ENCODE data around the gene A2M. TPM values are rescaled to one million over a fixed set of nuclear protein-coding genes. Genes with fewer than 3 reads are reported as not detected.

A2M gene
- total and polyA plus RNA-seq, 9 donors: 233 to 347 (median 306) TPM

DNA sequence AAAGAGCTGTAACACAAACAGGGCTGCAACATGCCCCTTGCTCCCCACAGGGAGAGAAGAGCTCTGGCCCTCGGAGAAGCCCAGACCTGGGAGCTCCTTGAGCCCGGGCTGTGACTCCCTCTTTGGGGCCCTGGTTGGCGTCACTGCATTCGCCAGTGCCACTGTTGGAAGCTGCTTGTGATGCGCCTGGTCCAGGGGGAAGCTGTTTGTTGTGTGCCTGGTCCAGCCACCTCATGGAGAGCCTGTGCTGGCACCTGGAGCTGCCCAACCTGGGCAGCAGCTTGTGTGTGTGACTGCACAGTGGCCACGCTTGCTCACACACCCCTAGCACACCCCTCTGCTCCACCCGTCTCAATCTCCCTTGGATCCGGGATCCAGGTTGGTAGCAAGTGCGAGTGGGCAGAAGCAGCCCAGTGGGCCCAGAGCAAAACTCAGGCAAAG is 49.5 kb downstream of the A2M start:
- Histone ChIP-seq H3K9me3 (replicated peaks; ENCODE audit: control insufficient read depth, low read depth, low read length) (no peaks in the 10 kb centered on the region), H3K27ac (ENCODE audit: low read length) (no peak overlapping the region), H3K27me3 (ENCODE audit: control insufficient read depth, insufficient read depth, low read length) (no peaks in the 10 kb centered on the region), H3K4me3 (ENCODE audit: low read length) (no peak overlapping the region), H3K36me3 (ENCODE audit: control insufficient read depth, insufficient read depth, low read length) (no peaks in the 10 kb centered on the region), H3K4me1 (ENCODE audit: control insufficient read depth, insufficient read depth, low read length) (peaks cover 3% of the 10 kb centered on the region)
- no peak for DNase-seq
- 93% methylated on average over 9 of the region's 9 CpGs for WGBS (ENCODE audit: insufficient coverage)

DNA sequence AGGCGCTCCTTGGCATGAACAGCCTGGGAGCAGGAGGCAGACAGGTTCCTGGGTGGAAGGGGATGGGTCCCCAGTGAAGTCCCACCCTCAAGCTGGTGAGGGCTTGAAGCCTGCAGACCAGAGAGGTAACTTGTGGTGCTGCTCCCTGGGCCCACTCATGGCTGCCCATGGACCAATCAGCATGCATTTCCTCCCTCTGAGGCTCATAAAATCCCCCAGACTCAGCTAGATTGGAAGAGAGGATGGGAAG is 50.2 kb downstream of the A2M start:
- Histone ChIP-seq H3K27me3 (ENCODE audit: control insufficient read depth, insufficient read depth, low read length) (no peaks in the 10 kb centered on the region), H3K4me3 (ENCODE audit: low read length) (peak overlapping the region; percentile 87), H3K36me3 (ENCODE audit: control insufficient read depth, insufficient read depth, low read length) (no peaks in the 10 kb centered on the region), H3K27ac (ENCODE audit: low read length) (no peak overlapping the region), H3K9me3 (replicated peaks; ENCODE audit: control insufficient read depth, low read depth, low read length) (no peaks in the 10 kb centered on the region), H3K4me1 (ENCODE audit: control insufficient read depth, insufficient read depth, low read length) (peaks cover 3% of the 10 kb centered on the region)
- WGBS (ENCODE audit: insufficient coverage): no CpG with 5 or more reads among the region's 1 CpG
- DNase-seq: no peak

DNA sequence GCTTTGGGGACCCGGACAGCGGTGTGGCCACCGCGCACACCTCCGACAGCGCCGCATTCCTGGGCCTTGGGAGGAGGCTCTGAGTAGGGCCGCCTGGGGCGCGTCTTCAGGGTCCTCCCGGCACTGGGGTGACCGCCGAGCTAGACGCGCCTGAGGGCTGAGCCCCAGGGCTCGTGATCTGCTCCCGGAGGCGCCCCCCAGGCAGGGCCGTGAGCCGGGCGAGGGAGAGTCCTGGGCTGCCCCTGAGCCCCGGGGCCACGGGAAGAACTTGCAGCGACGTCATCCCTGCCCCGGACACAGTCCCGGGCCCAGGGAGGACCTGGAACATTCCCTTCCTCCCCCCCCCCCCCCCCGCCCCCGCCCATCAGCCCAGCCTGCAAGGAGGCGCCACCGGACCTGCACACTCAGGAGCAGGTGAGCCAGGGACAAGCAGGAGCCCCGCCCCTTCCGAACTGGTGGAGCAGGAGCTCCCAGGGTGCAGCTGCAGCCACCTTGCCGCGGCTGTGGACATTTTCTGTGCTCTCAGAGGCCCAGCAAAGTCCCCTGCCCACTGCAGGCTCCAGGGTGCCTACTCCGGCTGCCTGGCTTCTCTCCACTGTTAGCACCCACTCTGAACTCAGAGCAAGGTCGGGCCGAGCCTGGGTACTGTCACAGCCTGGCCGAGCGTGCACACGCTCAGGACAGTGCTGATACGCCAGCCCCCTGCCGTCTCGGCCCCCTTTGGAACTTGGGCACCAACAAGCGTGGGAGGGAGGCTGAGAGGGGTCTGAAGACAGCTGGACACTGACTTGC is 50.7 kb downstream of the A2M start:
- 24% methylated on average over 41 of the region's 45 CpGs for whole genome bisulfite sequencing (ENCODE audit: insufficient coverage)
- Histone ChIP-seq H3K9me3 (replicated peaks; ENCODE audit: control insufficient read depth, low read depth, low read length) (no peaks in the 10 kb centered on the region), H3K4me3 (ENCODE audit: low read length) (peak overlapping the region; percentile 87), H3K27me3 (ENCODE audit: control insufficient read depth, insufficient read depth, low read length) (no peaks in the 10 kb centered on the region), H3K36me3 (ENCODE audit: control insufficient read depth, insufficient read depth, low read length) (no peaks in the 10 kb centered on the region), H3K4me1 (ENCODE audit: control insufficient read depth, insufficient read depth, low read length) (peaks cover 3% of the 10 kb centered on the region), H3K27ac (ENCODE audit: low read length) (peak overlapping the region; percentile 69)
- DNase-seq: peak; percentile 87

DNA sequence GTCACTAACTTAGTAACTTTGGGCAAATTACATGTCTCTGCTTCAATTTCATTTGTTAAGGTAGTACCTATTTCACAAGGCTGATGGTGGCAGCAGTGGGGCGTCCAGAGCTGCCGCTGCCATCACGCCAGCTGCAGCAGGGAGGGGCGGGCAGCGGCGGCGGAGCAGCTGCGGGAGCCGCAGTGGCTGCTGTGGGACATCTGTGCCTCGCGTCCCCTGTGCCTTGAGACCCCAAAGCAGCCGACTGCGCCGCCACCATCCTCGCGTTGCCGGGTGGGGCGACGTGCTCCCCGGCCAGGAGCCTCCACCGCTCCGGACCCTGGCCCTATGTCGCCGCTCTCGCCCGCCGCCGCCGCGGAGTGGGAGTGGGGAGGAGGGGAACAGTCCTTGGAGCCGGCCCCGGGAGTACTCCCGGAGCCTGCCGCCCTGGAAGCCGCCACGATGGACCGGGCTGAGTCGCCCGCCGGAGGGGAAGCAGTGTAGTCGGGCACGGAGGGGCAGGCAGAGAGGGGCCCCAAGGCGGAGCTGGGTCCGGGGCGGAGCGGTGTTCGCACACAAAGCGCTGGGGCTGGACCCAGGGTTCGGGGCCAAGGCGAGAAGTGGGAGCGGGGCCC is 51.4 kb downstream of the A2M start:
- Histone ChIP-seq H3K4me1 (ENCODE audit: control insufficient read depth, insufficient read depth, low read length) (peaks cover 3% of the 10 kb centered on the region), H3K27ac (ENCODE audit: low read length) (peak overlapping the region; percentile 69), H3K36me3 (ENCODE audit: control insufficient read depth, insufficient read depth, low read length) (no peaks in the 10 kb centered on the region), H3K4me3 (ENCODE audit: low read length) (peak overlapping the region; percentile 87), H3K27me3 (ENCODE audit: control insufficient read depth, insufficient read depth, low read length) (no peaks in the 10 kb centered on the region), H3K9me3 (replicated peaks; ENCODE audit: control insufficient read depth, low read depth, low read length) (no peaks in the 10 kb centered on the region)
- WGBS (ENCODE audit: insufficient coverage): under 1% methylated on average over 51 of the region's 51 CpGs
- peak; percentile 81 for DNase-seq

DNA sequence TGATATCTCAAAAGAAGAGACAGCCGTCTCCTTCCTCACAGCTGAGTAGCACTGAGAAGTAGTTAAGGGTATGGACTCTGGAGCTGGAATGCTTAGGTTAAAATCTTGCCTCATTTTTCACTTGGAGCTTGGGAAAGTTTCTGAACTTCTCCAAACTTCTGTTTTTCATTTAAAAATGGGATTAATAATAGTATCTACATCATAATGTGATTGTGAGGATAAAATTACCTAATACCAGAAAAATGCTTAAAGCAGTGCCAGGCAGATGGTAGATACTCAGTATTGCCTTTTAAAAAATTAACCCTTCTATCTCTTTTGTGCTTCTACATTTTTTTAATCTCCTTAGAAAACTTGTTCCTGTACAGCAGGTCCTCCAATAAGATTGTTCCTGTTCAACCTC is 63.1 kb downstream of the A2M start:
- Histone ChIP-seq H3K27ac (ENCODE audit: low read length) (no peak overlapping the region), H3K36me3 (ENCODE audit: control insufficient read depth, insufficient read depth, low read length) (no peaks in the 10 kb centered on the region), H3K4me3 (ENCODE audit: low read length) (no peak overlapping the region), H3K9me3 (replicated peaks; ENCODE audit: control insufficient read depth, low read depth, low read length) (no peaks in the 10 kb centered on the region), H3K4me1 (ENCODE audit: control insufficient read depth, insufficient read depth, low read length) (peaks cover 13% of the 10 kb centered on the region), H3K27me3 (ENCODE audit: control insufficient read depth, insufficient read depth, low read length) (no peaks in the 10 kb centered on the region)
- peak; percentile 73 for DNase-seq
- no CpG with 5 or more reads among the region's 1 CpG for WGBS (ENCODE audit: insufficient coverage)

DNA sequence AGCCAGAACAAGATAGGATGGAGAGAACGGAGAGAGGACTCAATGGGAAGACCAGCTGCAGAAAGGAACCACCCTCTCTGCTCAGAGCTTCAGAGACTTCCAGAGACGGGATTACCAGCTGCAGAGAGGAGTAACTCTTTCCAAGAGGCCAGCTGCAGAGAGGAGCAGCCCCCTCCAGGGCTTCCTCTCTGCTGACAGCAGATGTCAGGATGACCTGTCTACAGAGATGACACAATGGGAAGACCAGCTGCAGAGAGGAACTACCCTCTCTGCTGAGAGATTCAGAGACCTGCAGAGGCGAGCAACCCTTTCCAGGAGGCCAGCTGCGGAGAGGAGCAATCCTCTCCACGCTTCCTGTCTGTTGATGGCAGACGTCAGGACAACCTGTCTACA is 64.6 kb downstream of the A2M start:
- Histone ChIP-seq H3K9me3 (replicated peaks; ENCODE audit: control insufficient read depth, low read depth, low read length) (no peaks in the 10 kb centered on the region), H3K27me3 (ENCODE audit: control insufficient read depth, insufficient read depth, low read length) (no peaks in the 10 kb centered on the region), H3K36me3 (ENCODE audit: control insufficient read depth, insufficient read depth, low read length) (no peaks in the 10 kb centered on the region), H3K27ac (ENCODE audit: low read length) (no peak overlapping the region), H3K4me3 (ENCODE audit: low read length) (no peak overlapping the region), H3K4me1 (ENCODE audit: control insufficient read depth, insufficient read depth, low read length) (peaks cover 13% of the 10 kb centered on the region)
- DNase-seq: peak; percentile 88
- 12% methylated on average over 5 of the region's 6 CpGs for WGBS (ENCODE audit: insufficient coverage)

DNA sequence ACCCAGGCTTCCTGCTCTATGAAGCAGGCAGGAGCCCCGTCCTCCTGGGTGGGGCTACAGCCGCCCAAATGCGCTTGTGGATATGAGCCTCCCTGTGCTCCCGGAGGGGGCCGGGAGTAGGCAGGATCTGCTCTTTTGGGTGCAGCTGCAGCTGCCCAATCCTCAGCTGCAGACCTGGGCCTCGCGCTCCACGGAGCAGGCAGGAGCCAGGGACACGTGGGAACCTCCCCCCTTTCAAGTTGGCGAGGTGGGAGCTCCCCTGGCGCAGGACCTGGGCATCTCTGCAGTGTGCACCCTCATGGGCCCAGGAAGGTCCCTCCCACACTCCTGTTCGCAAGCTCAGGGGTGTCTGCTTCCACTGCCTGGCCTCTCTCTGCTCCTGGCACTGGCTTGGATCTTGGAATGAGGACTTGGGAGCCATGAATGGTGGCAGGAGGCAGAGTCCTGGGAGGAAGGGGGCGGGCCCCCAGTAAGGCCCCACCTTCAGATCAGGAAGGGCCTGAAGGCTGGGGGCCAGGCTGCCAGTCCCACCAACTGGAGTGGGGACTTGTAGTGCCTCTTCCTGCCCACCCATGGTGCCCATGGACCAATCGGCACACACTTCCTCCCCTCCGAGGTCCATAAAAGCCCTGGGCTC is 65.1 kb downstream of the A2M start:
- DNase-seq: no peak
- 85% methylated on average over 13 of the region's 15 CpGs for WGBS (ENCODE audit: insufficient coverage)
- Histone ChIP-seq H3K36me3 (ENCODE audit: control insufficient read depth, insufficient read depth, low read length) (no peaks in the 10 kb centered on the region), H3K4me3 (ENCODE audit: low read length) (no peak overlapping the region), H3K9me3 (replicated peaks; ENCODE audit: control insufficient read depth, low read depth, low read length) (no peaks in the 10 kb centered on the region), H3K4me1 (ENCODE audit: control insufficient read depth, insufficient read depth, low read length) (peaks cover 13% of the 10 kb centered on the region), H3K27ac (ENCODE audit: low read length) (no peak overlapping the region), H3K27me3 (ENCODE audit: control insufficient read depth, insufficient read depth, low read length) (no peaks in the 10 kb centered on the region)

DNA sequence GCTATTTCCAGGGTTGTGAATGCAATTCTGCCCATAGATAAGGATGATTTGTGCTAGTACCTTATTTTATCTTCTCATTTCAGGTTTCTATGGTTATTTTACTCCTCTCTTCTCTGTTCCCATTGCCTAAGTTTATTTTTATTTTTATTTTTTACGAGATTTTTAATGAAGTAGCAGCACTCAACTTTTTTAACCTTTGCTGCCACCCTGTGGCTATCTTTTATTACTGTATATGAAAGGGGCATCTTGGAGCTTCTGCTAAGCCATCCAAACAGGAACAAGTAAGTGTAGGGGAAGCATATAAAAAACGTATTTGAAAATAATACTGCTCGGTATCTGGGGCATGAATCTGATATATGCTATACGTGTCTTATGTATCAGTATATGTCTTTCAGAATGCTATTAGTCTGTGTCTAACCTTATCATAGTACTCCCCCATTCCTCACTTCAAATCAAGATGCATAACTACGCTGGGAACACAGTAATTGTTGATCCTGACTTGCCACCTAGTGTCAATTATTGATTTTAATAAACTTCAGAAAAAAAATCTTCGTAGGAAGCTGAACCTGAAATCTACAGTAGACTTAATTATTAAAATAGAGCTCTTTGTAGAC is 66.1 kb downstream of the A2M start:
- Histone ChIP-seq H3K27ac (ENCODE audit: low read length) (no peak overlapping the region), H3K9me3 (replicated peaks; ENCODE audit: control insufficient read depth, low read depth, low read length) (no peaks in the 10 kb centered on the region), H3K36me3 (ENCODE audit: control insufficient read depth, insufficient read depth, low read length) (no peaks in the 10 kb centered on the region), H3K4me1 (ENCODE audit: control insufficient read depth, insufficient read depth, low read length) (peaks cover 13% of the 10 kb centered on the region), H3K4me3 (ENCODE audit: low read length) (no peak overlapping the region), H3K27me3 (ENCODE audit: control insufficient read depth, insufficient read depth, low read length) (no peaks in the 10 kb centered on the region)
- peak; percentile 50 for DNase-seq
- no CpG with 5 or more reads among the region's 6 CpGs for WGBS (ENCODE audit: insufficient coverage)

DNA sequence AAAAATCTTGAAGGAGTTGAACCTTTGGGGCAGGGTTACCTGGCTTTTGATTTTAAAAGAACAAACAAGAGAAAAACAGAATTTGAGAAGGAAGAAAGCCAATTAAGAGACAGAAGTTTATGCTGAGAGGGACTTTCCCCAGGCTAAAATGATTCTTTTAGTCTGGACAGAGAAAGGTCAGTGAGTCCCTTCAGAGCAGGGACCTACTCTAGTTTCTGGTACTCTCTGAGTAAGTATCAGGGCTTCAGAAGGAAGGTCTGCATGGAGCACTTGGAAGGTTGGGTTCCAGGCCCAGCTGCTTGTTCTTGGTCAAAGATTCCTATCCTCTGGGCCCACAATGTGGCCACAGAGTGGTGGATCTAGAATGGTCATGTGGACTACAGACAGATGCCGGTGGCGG is 66.8 kb downstream of the A2M start:
- Histone ChIP-seq H3K4me3 (ENCODE audit: low read length) (no peak overlapping the region), H3K27ac (ENCODE audit: low read length) (no peak overlapping the region), H3K9me3 (replicated peaks; ENCODE audit: control insufficient read depth, low read depth, low read length) (no peaks in the 10 kb centered on the region), H3K4me1 (ENCODE audit: control insufficient read depth, insufficient read depth, low read length) (peaks cover 13% of the 10 kb centered on the region), H3K36me3 (ENCODE audit: control insufficient read depth, insufficient read depth, low read length) (no peaks in the 10 kb centered on the region), H3K27me3 (ENCODE audit: control insufficient read depth, insufficient read depth, low read length) (no peaks in the 10 kb centered on the region)
- DNase-seq: no peak
- no CpG with 5 or more reads among the region's 2 CpGs for WGBS (ENCODE audit: insufficient coverage)

DNA sequence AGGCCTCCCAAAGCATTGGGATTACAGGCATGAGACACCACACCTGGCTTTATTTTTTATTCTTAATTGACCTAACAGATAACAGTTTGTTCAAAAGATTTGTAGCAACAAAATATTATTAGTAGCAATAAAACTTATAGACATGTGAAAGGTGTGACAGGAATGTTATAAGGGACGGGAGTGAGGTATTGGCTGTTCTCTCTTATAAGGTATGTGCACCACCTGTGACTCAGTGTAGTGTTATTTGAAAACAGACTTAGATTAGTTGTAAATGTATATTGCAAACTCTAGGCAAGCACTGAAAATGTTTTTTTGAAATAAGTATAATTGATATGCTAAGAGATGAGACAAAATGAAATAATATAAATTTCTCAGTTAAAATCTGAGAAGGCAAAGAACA is 68.6 kb downstream of the A2M start:
- peaks cover 11% of the 10 kb centered on the region for H3K4me1 ChIP-seq (ENCODE audit: control insufficient read depth, insufficient read depth, low read length)
- H3K4me3 ChIP-seq (ENCODE audit: low read length): no peak overlapping the region
- DNase-seq: no peak
- H3K27me3 ChIP-seq (ENCODE audit: control insufficient read depth, insufficient read depth, low read length): no peaks in the 10 kb centered on the region
- no peak overlapping the region for H3K27ac ChIP-seq (ENCODE audit: low read length)
- H3K9me3 ChIP-seq (replicated peaks; ENCODE audit: control insufficient read depth, low read depth, low read length): no peaks in the 10 kb centered on the region
- H3K36me3 ChIP-seq (ENCODE audit: control insufficient read depth, insufficient read depth, low read length): no peaks in the 10 kb centered on the region
- 100% methylated on average over 1 of the region's 1 CpG for WGBS (ENCODE audit: insufficient coverage)
